Gastrocnemius medialis (tissue), 4 donors: ENCODE measurements around the gene LPCAT2.

Experiments used
- CTCF ChIP-seq, 5 experiments: fragments of 450-650 bp in 3 of 5; fragments of 200-600 bp in 2 of 5; sonication (generic) in 2 of 5; IDR thresholded peaks in 4 of 5; conservative IDR thresholded peaks in 1 of 5; 1 replicate in 4 of 5; 2 replicates in 1 of 5; pipeline ENCODE4 v1.5.1; 2016 to 2019; ENCODE audit warnings: antibody characterized with exemption in 5 of 5, mild to moderate bottlenecking in 3 of 5, moderate library complexity in 3 of 5
- POLR2A ChIP-seq, 2 donors: fragments of 450-650 bp; IDR thresholded peaks; one replicate each; pipeline ENCODE4 v1.6.1; 2017; ENCODE audit warnings: antibody characterized with exemption in 2 of 2, mild to moderate bottlenecking in 2 of 2, moderate library complexity in 2 of 2

GRCh38 chr16:55568207-55568606 is 59.3 kb downstream of the LPCAT2 start:
- TF ChIP-seq CTCF (IDR thresholded peaks at IDR 0.05 in 4 of 5, conservative IDR thresholded peaks at IDR 0.05 in 1 of 5) (no peak), POLR2A (IDR thresholded peaks at IDR 0.05) (no peak)
